HG03103 (cell line): ENCODE data around the gene COX6A2.
A peak's percentile ranks its signal among the peaks of the same experiment; 100 is the strongest.

ENCODE experiments used
- ATAC-seq: cut with Tn5 transposase; IDR thresholded peaks from one replicate; pipeline ENCODE4 v1.9.1; 2021; ENCODE audit warnings: low read depth; ENCODE audit not compliant: unreplicated experiment

Gene COX6A2

DNA sequence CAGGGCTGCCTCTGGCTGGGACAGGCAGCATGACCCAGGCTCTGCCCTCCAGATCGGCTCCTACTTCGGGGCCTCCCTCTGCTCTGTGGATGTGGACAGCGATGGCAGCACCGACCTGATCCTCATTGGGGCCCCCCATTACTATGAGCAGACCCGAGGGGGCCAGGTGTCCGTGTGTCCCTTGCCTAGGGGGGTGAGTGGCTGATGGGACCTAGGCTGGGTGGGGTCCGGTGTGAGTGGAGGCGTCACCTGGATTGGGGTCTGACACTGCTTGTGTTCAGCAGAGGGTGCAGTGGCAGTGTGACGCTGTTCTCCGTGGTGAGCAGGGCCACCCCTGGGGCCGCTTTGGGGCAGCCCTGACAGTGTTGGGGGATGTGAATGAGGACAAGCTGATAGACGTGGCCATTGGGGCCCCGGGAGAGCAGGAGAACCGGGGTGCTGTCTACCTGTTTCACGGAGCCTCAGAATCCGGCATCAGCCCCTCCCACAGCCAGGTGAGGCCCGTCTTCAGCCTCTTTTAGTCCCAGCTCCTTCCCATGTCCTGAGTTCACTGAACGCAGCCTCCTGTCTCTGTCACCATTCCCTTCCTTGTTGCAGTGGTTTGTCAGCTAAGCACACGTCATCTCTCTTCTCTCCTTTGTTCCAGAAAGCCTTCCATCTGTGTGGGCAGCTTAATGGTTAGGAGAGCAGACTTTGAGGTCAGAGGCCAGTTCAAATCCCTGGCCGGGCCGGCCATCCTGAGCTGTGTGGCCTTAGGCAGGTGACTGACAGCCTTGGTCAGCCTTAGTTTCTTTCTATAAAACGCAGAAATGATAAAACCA, 16.9 kb downstream of the COX6A2 start:
- no peak for ATAC-seq

DNA sequence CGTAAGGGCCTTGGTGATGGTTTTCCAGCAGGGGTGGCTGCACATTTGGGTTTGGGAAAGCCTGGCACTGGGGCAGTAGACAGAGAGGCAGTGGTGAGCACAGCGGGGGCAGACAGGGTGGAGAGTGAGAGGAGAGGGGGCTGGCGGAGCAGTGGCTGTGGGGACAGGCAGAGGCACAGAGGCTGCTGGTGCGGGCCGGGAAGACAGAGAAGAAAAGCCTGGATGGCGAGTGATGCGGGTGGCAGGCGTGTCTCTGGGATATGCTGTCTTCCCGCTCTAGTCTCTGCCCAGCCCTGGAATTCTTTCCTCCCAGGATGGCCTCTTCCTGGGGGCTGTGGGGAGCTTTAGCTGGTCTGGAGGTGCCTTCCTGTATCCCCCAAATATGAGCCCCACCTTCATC, 18.1 kb downstream of the COX6A2 start:
- ATAC-seq, result no peak

DNA sequence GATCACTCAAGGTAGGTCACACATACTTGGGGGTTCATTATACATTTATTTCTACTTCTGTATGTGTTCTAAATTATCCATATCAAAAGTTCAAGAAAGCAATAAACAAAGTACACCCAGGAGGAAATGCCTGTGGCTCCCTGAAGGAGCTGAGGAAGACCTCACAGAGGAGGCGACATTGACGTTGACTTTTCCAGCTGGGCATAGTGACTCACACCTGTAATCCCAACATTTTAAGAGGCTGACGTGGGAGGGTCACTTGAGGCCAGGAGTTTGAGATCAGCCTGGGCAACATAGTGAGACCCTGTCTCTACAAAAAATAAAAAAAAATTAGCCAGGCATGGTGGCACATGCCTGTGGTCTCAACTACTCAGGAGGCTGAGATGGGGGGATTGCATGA, 18.7 kb downstream of the COX6A2 start:
- no peak for ATAC-seq

DNA sequence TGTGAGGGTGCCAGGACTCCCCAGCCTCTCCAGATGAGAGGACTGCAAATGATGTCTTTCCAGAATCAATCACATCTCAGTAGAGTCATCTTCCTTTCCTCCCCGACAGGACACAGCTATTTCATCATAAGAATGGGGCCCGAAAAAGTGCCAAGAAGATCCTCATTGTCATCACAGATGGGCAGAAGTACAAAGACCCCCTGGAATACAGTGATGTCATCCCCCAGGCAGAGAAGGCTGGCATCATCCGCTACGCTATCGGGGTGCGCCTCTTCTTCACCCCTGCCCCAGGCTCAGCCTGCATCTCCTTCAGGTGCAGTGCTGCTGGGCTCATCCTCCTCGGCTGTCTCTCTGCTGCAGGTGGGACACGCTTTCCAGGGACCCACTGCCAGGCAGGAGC, 20.8 kb downstream of the COX6A2 start:
- ATAC-seq, result no peak

DNA sequence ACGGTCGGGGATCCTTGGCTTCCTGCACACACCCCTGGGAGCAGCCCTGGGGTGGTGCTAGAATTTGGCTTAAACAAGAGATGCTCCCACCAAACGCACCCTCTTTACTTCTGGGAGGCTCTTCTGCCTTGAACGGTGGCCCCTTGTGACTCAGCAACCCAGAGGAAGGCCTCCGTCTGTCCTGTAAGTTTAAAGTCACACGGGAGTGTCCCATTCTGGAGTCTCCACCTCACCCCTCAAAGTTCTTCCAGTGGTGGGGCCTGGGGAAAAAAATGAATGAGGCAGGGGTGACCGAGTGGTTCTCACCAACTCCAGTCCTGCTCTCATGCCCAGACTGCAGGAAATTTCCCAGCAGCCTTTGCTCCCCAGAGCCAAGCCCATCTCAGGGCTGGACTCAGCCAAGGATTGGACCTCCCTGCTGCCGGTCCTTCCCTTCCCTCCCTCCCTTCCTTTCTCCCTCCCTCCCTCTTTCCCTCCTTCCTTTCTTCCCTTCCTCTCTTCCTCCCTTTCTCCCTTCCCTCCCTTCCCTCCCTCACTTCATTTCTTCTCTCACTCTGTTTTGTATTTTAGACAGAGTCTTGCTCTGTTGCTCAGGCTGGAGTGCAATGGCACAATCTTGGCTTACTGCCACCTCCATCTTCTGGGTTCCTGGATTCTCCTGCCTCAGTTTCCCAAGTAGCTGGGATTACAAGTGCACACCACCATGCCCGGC, 23.7 kb downstream of the COX6A2 start:
- ATAC-seq, result no peak

DNA sequence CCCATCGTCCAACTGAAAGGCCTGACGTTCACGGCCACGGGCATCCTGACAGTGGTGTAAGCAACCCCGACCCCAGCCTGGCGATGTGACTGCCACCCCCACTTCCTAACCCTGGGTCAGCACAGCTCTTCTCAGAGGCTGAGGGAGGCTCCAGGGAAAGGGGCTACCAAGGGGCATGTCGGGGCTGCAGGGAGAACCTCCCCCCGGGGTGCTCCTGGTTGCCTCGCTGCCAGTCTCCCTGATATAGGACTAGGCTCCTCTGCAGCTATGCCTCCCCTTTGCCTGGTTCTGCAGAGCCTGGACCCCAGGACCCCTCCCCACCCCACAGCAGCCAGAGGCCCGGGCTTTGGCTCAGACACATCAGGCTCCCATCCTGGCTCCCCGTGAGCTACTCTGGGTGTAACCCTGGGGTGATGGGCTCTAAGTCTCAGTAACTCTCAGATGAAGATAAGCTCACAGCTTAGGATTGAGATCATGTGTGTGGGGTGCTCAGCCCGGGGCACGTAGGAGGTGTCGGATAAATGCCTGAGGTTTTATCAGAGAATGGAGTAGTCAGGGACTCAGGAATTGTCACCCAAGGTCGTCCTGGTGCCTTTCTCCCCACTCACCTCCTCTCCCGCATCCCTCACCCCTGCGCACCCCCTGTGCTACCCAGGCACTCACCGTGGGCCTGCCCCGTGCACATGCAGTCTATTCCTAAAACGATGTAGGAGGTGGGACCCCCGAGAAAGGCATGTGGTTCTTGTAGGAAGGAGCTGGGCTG, 24.4 kb downstream of the COX6A2 start:
- no peak for ATAC-seq

DNA sequence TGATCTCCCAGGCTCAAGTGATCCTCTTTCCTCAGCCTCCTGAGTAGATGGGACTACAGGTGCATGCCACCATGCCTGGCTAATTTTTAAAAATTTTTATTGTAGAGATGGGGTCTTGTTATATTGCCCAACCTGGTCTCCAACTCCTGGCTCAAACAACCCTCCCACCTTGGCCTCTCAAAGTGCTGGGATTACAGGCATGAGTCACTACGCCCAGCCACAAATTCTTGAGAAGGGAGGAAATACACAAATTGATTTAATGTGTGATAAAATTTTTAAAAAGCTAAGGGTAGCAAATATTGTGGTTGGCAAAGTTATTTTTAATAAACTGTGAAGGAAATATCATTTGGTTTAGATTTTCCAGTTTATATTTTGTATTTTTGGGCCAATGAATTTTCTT, 25.5 kb downstream of the COX6A2 start:
- ATAC-seq, result no peak

DNA sequence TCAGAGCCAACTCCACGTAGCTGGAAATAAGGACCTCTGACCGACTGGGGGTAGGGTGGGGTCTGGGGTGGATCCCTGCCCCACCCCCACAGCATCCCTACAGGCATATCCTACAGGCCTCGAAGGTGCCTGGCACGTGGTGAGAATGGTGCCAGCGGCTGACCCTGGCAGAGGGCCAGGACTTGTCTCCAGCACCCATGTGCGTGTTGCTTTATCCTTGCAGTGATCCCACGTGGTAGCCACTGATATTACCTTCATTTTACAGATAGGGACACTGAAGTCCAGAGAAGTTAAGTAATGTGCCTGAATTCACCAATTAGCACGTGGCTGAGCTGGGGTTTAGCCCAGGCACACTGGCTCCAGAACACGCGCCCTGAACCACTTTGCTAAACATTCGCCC, 26.7 kb downstream of the COX6A2 start:
- no peak for ATAC-seq

DNA sequence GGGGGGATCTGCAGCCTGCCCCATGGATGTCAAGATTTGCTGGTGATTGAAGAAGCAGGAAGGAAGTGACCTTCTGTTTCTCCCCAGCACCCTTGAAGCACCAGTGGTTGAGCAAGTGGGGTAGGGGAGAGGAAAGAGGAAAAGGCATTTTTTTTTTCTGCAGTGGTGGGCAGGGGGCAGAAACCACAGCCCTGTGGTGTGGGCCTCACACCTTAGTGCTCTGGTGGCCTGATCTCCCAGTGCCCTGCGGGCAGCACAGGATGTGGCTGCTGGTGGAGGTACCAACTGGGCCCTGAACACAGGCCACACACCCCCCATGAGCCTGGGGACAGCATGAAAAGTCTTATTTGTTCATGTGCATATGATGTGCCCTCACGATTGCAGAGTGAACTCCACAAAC, 28.0 kb downstream of the COX6A2 start:
- ATAC-seq, result no peak

DNA sequence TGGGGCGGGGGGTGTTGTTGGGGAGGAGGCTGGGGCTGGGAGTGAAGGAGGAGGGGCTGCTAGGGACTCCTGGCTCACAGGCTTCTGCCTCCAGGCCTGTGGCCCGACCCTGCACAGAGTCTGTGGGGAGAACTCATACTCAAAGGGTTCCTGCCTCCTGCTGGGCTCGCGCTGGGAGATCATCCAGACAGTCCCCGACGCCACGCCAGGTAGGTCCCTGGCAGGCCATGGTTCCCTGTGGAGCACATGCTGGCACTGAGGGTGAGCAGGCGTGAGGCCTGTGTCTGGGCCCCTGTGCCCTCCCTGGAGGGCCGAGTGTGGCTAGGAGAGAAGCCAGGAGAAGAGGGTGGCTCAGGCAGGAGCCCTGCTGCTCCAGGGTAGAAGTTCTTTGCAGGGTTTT, 30.5 kb downstream of the COX6A2 start:
- ATAC-seq, result no peak

DNA sequence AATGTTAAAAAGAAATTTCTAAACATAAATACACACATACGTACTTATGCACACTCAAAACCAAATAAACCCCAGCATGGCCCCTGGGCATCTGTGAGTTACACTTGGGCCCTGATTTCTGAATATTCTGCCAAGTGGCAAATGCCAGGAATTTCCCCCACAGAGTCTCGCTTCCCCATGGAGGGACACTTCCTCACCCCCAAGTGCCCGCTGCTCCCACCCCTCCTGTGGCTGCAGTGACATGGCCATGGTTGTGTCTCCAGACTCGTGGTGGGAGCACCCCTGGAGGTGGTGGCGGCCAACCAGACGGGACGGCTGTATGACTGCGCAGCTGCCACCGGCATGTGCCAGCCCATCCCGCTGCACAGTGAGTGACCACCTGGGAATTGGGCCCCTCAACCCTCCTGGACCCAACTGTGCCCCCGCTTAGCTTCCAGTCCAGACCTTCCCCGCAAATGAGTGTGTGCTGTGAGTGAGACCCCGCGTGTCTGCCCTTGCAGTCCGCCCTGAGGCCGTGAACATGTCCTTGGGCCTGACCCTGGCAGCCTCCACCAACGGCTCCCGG, 31.0 kb downstream of the COX6A2 start:
- no peak for ATAC-seq

DNA sequence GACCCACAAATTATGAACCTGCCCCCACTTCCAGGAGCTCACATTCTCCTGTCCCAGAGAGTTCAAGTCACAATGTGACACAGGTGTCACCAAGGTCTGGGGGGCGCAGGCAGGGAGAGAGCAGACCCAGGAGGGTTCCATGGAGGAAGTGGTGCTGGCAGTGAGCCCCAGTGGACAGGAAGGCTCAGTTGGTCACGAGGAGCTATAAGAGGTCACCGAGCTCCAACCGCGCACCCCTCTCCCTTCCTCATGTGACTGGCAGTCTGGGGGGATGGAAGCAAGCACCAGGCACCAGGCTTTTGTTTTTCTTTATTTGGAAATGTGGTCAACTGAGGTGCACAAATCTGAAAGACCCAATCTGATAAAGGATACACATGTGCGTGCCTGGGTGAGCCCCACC, 32.5 kb downstream of the COX6A2 start:
- ATAC-seq, result no peak

DNA sequence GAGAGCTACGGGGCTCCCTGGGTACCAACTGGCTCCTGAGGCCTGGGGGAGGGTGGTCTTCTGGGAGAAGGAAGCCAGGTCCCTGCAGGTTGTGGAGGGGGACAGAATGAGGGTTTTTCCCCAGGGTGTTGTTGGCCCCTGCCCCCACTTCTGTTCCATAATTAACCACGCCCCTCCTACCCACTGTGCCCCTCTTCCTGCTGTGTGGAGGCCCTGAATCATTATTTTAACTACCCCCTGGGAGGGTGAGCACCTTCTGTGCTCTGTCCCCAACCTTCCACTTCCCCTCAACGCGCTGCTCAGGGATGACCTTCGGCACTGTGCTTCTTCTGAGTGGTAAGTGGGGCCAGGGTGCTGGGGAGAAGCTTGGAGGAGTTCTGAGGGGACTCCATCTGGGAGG, 35.1 kb downstream of the COX6A2 start, which contains the start of gene ITGAD:
Gene ITGAD (plus strand): TSS at position 280 of the 400 bp plus-strand sequence. CDS start 26 bp downstream, at position 306.
- no peak for ATAC-seq

DNA sequence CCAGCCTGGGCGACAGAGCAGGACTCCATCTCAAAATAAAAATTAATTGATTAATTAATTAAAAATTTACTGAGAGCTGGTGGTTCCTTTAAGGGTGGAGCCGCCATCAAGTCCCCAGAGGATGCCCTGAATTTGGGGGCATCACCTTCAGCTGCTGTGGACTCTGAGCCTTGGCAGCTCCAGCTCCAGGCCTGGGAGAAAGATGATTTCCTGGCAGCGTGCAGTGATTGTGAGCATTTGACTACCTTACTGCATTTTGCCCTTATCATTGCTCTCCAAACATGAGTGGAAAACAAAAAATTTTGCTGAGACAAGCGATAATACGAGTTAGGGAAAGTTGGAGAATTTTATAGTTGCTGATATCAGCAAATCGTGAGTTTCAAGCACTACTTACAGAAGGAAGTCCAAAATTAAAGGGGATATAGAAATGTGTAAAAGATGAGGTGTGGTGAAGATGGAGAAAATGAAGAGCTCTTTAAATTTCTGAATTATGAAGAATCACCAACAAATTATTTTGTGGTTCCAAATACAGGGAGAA, 37.6 kb downstream of the COX6A2 start:
- no peak for ATAC-seq

DNA sequence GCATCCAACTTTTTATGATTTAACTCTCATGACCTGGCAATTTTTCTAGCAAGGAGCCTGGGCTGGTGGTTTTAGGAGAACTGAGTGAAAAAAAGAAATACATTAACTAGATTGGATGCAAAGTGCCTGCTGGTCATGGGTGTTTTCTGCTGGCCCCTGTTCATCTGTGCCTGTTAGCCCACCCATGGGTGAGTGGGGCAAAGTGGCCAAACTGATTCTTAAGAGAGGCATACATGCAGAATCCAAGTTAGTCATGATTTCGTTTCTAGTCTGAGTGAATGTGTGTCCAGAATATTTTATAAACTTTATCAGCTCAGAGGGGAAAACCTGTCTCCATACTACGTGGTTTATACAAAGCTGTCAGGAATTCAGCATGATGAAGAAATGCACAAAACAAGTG, 39.6 kb downstream of the COX6A2 start:
- no peak for ATAC-seq

DNA sequence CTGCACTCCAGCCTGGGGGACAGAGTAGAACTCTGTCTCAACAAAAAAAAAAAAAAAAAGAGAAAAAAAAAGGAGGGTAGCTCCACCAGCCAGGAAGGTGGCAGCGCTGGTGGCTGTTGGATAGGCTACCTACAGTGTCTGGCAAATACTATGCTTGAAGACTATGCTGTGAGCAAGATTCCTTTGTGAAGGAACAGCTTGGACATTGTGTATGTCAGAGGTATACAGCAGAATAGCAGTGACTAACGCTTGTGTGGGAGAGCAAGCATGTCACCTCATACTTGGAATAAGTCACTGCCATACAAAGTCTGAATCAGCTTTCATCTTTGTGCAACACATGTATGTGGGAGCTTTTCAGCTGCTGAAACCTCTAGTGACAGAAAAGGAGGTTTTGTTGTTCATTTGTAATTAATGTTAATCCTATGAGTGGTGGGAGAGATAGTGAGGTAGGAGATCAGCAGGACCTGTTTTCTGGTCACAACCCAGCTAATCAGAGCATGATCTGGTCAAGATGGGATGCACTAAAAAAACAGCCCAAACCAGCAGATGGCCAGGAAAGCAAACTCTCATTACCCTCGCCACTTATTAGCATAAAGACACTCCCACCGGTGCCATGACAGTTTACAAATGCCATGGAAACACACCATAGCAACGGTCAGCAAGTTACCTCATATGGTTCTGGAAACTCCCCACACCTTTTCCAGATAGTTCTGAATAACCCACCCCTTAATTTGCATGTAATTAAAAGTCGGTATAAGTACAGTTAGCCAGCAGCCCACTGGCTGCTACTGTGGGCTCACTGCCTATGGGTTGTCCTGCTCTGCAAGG, 41.8 kb downstream of the COX6A2 start:
- ATAC-seq, result no peak

DNA sequence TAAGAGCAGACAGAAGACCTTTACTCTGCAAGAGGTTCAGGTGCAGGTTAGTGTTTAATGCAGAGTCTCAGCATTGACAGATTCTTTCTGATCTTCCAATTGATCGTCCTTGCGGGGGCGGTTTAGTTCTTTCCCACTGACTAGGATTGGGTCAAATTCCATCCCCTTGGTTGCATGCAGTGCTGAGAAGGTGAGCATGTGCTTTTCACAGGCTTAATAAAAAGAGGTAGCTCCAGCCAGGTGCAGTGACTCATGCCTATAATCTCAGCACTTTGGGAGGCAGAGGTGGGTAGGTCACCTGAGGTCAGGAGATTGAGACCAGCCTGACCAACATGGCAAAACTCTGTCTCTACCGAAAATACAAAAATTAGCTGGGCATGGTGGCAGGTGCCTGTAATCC, 42.5 kb downstream of the COX6A2 start:
- ATAC-seq, result no peak

DNA sequence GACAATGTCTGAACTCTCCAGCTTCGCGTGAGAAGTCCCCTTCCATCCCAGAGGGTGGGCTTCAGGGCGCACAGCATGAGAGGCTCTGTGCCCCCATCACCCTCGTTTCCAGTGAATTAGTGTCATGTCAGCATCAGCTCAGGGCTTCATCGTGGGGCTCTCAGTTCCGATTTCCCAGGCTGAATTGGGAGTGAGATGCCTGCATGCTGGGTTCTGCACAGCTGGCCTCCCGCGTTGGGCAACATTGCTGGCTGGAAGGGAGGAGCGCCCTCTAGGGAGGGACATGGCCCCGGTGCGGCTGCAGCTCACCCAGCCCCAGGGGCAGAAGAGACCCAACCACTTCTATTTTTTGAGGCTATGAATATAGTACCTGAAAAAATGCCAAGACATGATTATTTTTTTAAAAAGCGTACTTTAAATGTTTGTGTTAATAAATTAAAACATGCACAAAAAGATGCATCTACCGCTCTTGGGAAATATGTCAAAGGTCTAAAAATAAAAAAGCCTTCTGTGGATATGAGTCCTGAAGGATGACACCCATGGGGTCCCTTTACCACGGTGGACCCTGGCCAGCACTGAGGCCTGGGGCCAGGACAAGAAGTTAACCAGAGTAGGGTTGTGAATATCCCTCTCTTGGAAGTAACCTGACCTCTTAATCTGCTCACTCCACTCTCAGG, 45.5 kb downstream of the COX6A2 start:
- peak; percentile 74 for ATAC-seq

DNA sequence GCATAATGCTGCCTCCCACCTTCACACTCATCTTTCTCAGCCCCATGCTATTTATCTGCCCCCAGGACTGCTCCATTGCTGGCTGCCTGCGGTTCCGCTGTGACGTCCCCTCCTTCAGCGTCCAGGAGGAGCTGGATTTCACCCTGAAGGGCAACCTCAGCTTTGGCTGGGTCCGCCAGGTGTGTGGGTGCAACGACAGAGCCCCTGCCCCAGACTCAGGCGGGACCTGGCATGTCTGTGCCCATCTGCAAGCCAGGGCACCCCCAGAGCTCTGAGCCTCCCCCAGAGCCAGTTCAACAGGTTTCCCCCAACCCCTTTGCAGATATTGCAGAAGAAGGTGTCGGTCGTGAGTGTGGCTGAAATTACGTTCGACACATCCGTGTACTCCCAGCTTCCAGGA, 48.0 kb downstream of the COX6A2 start:
- ATAC-seq, result no peak
